ENCODE measurements around the gene ATF1.
A peak's percentile ranks its signal among the peaks of the same experiment; 100 is the strongest.

The ATF1 gene

GRCh38 chr12:50778663-50779590 lies 15.0 kb downstream of the ATF1 start:
- H3K4me3 ChIP-seq (ENCODE audit: low read depth, low read length): no peak overlapping the region
- TF ChIP-seq CTCF (conservative IDR thresholded peaks at IDR 0.05; ENCODE audit: low read depth, low read length): no peak
- DNase-seq (ENCODE audit: low read depth): no peak

- TF ChIP-seq CTCF (conservative IDR thresholded peaks at IDR 0.05; ENCODE audit: low read depth, low read length): no peak
- no peak overlapping the region for H3K4me3 ChIP-seq (ENCODE audit: low read depth, low read length)
- DNase-seq (ENCODE audit: low read depth): no peak
Observed at GRCh38 chr12:50780013-50780412, 16.1 kb downstream of the ATF1 start.

- H3K4me3 ChIP-seq (ENCODE audit: low read depth, low read length): no peak overlapping the region
- no peak for DNase-seq (ENCODE audit: low read depth)
- no peak for TF ChIP-seq CTCF (conservative IDR thresholded peaks at IDR 0.05; ENCODE audit: low read depth, low read length)
Observed at GRCh38 chr12:50784501-50784900, 20.6 kb downstream of the ATF1 start.

GRCh38 chr12:50785406-50786001 lies 21.6 kb downstream of the ATF1 start:
- H3K4me3 ChIP-seq (ENCODE audit: low read depth, low read length): no peak overlapping the region
- TF ChIP-seq CTCF (conservative IDR thresholded peaks at IDR 0.05; ENCODE audit: low read depth, low read length): no peak
- DNase-seq (ENCODE audit: low read depth): peak; percentile 71

GRCh38 chr12:50786498-50787231 lies 22.8 kb downstream of the ATF1 start:
- TF ChIP-seq CTCF (conservative IDR thresholded peaks at IDR 0.05; ENCODE audit: low read depth, low read length): no peak
- H3K4me3 ChIP-seq (ENCODE audit: low read depth, low read length): no peak overlapping the region

GRCh38 chr12:50787618-50788017 lies 23.7 kb downstream of the ATF1 start:
- DNase-seq (ENCODE audit: low read depth): no peak
- no peak overlapping the region for H3K4me3 ChIP-seq (ENCODE audit: low read depth, low read length)
- no peak for TF ChIP-seq CTCF (conservative IDR thresholded peaks at IDR 0.05; ENCODE audit: low read depth, low read length)

More at GRCh38 chr12:50786498-50787231, 22.8 kb downstream of the ATF1 start:
- DNase-seq (ENCODE audit: low read depth): peak; percentile 96

All from choroid plexus epithelial cell (primary cell).